Mesenchymal stem cell (in vitro differentiated cells and primary cell): Measurements from ENCODE around the gene BCHE.
A peak's percentile ranks its signal among the peaks of the same experiment; 100 is the strongest.

ENCODE experiments used
- DNase-seq: peaks from one replicate; pipeline ENCODE4 v3.0.0-alpha.2; 2013
- H2AFZ ChIP-seq: one replicate; pipeline ENCODE4 v1.6.1; 2013; ENCODE audit warnings: low read depth, mild to moderate bottlenecking, control low read depth, inconsistent platforms, low read length, moderate library complexity
- H2AK5ac ChIP-seq: 2 replicates; pipeline ENCODE4 v1.6.1; 2013; ENCODE audit warnings: low read length, moderate library complexity, mild to moderate bottlenecking, inconsistent platforms; ENCODE audit not compliant: severe bottlenecking
- H2BK120ac ChIP-seq: one replicate; pipeline ENCODE4 v1.6.1; 2013; ENCODE audit warnings: low read depth, mild to moderate bottlenecking, inconsistent platforms, low read length, moderate library complexity
- H2BK12ac ChIP-seq, 2 experiments: one replicate each; pipeline ENCODE4 v1.6.1; 2013; ENCODE audit warnings: inconsistent platforms in 2 of 2, low read length in 2 of 2, mild to moderate bottlenecking in 2 of 2, moderate library complexity in 2 of 2, control low read depth in 1 of 2
- H2BK15ac ChIP-seq: one replicate; pipeline ENCODE4 v1.6.1; 2013; ENCODE audit warnings: mild to moderate bottlenecking, low read depth, inconsistent platforms; ENCODE audit not compliant: poor library complexity, severe bottlenecking
- H2BK5ac ChIP-seq: 2 replicates; pipeline ENCODE4 v1.6.1; 2013; ENCODE audit warnings: low read depth, mild to moderate bottlenecking, low read length, control low read depth, inconsistent platforms; ENCODE audit not compliant: poor library complexity, severe bottlenecking
- H3K14ac ChIP-seq, 2 experiments: one replicate each; pipeline ENCODE4 v1.6.1; 2013; ENCODE audit warnings: inconsistent platforms in 2 of 2, low read length in 2 of 2, control low read depth in 1 of 2, mild to moderate bottlenecking in 1 of 2, moderate library complexity in 1 of 2
- H3K18ac ChIP-seq, 2 experiments: one replicate each; pipeline ENCODE4 v1.6.1; 2013; ENCODE audit warnings: inconsistent platforms in 2 of 2, low read length in 2 of 2, control low read depth in 1 of 2, low read depth in 1 of 2, mild to moderate bottlenecking in 1 of 2
- H3K23ac ChIP-seq, 2 experiments: one replicate each; pipeline ENCODE4 v1.6.1; 2013; ENCODE audit warnings: inconsistent platforms in 2 of 2, low read length in 2 of 2, mild to moderate bottlenecking in 2 of 2, moderate library complexity in 2 of 2, control low read depth in 1 of 2
- H3K27ac ChIP-seq: 2 replicates; pipeline ENCODE4 v1.5.1; 2013; ENCODE audit warnings: mild to moderate bottlenecking, moderate library complexity, low read length, control low read depth, inconsistent platforms; ENCODE audit not compliant: poor library complexity, severe bottlenecking
- H3K27me3 ChIP-seq, 2 experiments: 2 replicates each; pipeline versions ENCODE4 v1.6.1 to v1.7.0; 2013; ENCODE audit warnings: low read length in 2 of 2, mild to moderate bottlenecking in 2 of 2, moderate library complexity in 2 of 2, control low read depth in 1 of 2, inconsistent platforms in 1 of 2; ENCODE audit not compliant: control insufficient read depth in 1 of 2, insufficient read depth in 1 of 2
- H3K36me3 ChIP-seq, 2 experiments: 2 replicates each; pipeline versions ENCODE4 v1.6.1 to v1.7.0; 2013; ENCODE audit warnings: low read length in 2 of 2, control low read depth in 1 of 2, inconsistent platforms in 1 of 2, low read depth in 1 of 2, mild to moderate bottlenecking in 1 of 2; ENCODE audit not compliant: insufficient read depth in 2 of 2, control insufficient read depth in 1 of 2
- H3K4ac ChIP-seq, 2 experiments: one replicate each; pipeline ENCODE4 v1.6.1; 2013; ENCODE audit warnings: inconsistent platforms in 2 of 2, low read length in 2 of 2, mild to moderate bottlenecking in 2 of 2, moderate library complexity in 2 of 2, control low read depth in 1 of 2, low read depth in 1 of 2
- H3K4me1 ChIP-seq: 2 replicates; pipeline ENCODE4 v1.6.1; 2013; ENCODE audit warnings: low read depth, low read length, control low read depth; ENCODE audit not compliant: control insufficient read depth, insufficient read depth
- H3K4me2 ChIP-seq: 2 replicates; pipeline ENCODE4 v1.6.1; 2013; ENCODE audit warnings: low read length, mild to moderate bottlenecking, inconsistent platforms; ENCODE audit not compliant: poor library complexity, severe bottlenecking
- H3K4me3 ChIP-seq, 2 experiments: 2 replicates each; pipeline versions ENCODE4 v1.5.1 to v1.7.0; 2013; ENCODE audit warnings: low read length in 2 of 2, mild to moderate bottlenecking in 2 of 2, control low read depth in 1 of 2, low read depth in 1 of 2; ENCODE audit not compliant: insufficient read depth in 1 of 2
- H3K79me1 ChIP-seq: replicated peaks from 2 replicates; pipeline ENCODE4 v1.6.1; 2013; ENCODE audit warnings: mild to moderate bottlenecking, control low read depth, low read length, inconsistent platforms; ENCODE audit not compliant: poor library complexity, severe bottlenecking
- H3K9ac ChIP-seq: 2 replicates; pipeline ENCODE4 v1.7.0; 2013; ENCODE audit warnings: mild to moderate bottlenecking, low read length, moderate library complexity
- H3K9me3 ChIP-seq: 2 replicates; pipeline ENCODE4 v1.7.0; 2013; ENCODE audit warnings: mild to moderate bottlenecking, low read length; ENCODE audit not compliant: control insufficient read depth
- H4K8ac ChIP-seq: one replicate; pipeline ENCODE4 v1.6.1; 2013; ENCODE audit warnings: inconsistent platforms, mild to moderate bottlenecking, low read length, moderate library complexity
- H4K91ac ChIP-seq: one replicate; pipeline ENCODE4 v1.6.1; 2013; ENCODE audit warnings: mild to moderate bottlenecking, low read length, inconsistent platforms
- WGBS: methylation state at CpG from one replicate; pipeline ENCODE4 v1.1.7; 2013; ENCODE audit warnings: mixed read lengths; 5-methylcytosine and 5-hydroxymethylcytosine counted together

The BCHE gene

GRCh38 chr3:165852191-165852590, 15.0 kb upstream of the BCHE start:
- Histone ChIP-seq H3K18ac (no peak overlapping the region), H3K4me1 (no peaks in the 10 kb centered on the region), H3K27ac (no peak overlapping the region), H3K27me3 (no peaks in the 10 kb centered on the region), H3K14ac (no peak overlapping the region), H3K79me1 (no peaks in the 10 kb centered on the region), H2BK120ac (no peak overlapping the region), H4K8ac (no peak overlapping the region), H3K36me3 (no peaks in the 10 kb centered on the region), H3K4me3 (no peak overlapping the region), H3K9ac (no peak overlapping the region), H3K4me2 (no peak overlapping the region), H2AFZ (no peak overlapping the region), H2BK12ac (no peak overlapping the region), H3K9me3 (no peaks in the 10 kb centered on the region), H3K4ac (no peak overlapping the region), H2AK5ac (no peak overlapping the region), H2BK15ac (no peak overlapping the region), H2BK5ac (no peak overlapping the region), H4K91ac (no peak overlapping the region), H3K23ac (no peak overlapping the region)
- WGBS: no CpG with 5 or more reads among the region's 2 CpGs
- no peak for DNase-seq

GRCh38 chr3:165846056-165846455, 8.8 kb upstream of the BCHE start:
- no peak overlapping the region for H3K4me3 ChIP-seq
- 89% methylated on average over 3 of the region's 6 CpGs for WGBS
- H4K8ac ChIP-seq: no peak overlapping the region
- H3K4ac ChIP-seq: no peak overlapping the region
- H3K79me1 ChIP-seq: no peaks in the 10 kb centered on the region
- DNase-seq: no peak
- no peak overlapping the region for H4K91ac ChIP-seq
- no peak overlapping the region for H2BK15ac ChIP-seq
- H3K4me2 ChIP-seq: no peak overlapping the region
- H3K27ac ChIP-seq: no peak overlapping the region
- no peak overlapping the region for H3K23ac ChIP-seq
- H2BK12ac ChIP-seq: no peak overlapping the region
- H3K36me3 ChIP-seq: no peaks in the 10 kb centered on the region
- H3K9me3 ChIP-seq: no peaks in the 10 kb centered on the region
- H2AFZ ChIP-seq: no peak overlapping the region
- H3K4me1 ChIP-seq: no peaks in the 10 kb centered on the region
- no peak overlapping the region for H2BK120ac ChIP-seq
- H3K9ac ChIP-seq: no peak overlapping the region
- no peak overlapping the region for H3K14ac ChIP-seq
- no peak overlapping the region for H3K18ac ChIP-seq
- H2BK5ac ChIP-seq: no peak overlapping the region
- no peak overlapping the region for H2AK5ac ChIP-seq
- no peaks in the 10 kb centered on the region for H3K27me3 ChIP-seq

- Histone ChIP-seq H3K27me3 (no peaks in the 10 kb centered on the region), H3K9me3 (no peaks in the 10 kb centered on the region), H3K79me1 (no peaks in the 10 kb centered on the region), H3K4ac (no peak overlapping the region), H2BK5ac (no peak overlapping the region), H3K36me3 (no peaks in the 10 kb centered on the region), H3K4me1 (no peaks in the 10 kb centered on the region), H4K8ac (no peak overlapping the region), H3K4me3 (no peak overlapping the region), H3K14ac (no peak overlapping the region), H3K27ac (peak overlapping the region; percentile 46), H2AFZ (no peak overlapping the region), H2AK5ac (no peak overlapping the region), H3K9ac (no peak overlapping the region), H4K91ac (no peak overlapping the region), H3K18ac (no peak overlapping the region), H2BK12ac (no peak overlapping the region), H2BK120ac (no peak overlapping the region), H3K23ac (no peak overlapping the region), H2BK15ac (no peak overlapping the region), H3K4me2 (peak overlapping the region; percentile 30)
- DNase-seq: peak; percentile 58
- WGBS: 88% methylated on average over 9 of the region's 9 CpGs
Observed at GRCh38 chr3:165839296-165840076, 2.3 kb upstream of the BCHE start.

- Histone ChIP-seq H3K27me3 (no peaks in the 10 kb centered on the region), H2BK15ac (no peak overlapping the region), H3K23ac (no peak overlapping the region), H3K4ac (no peak overlapping the region), H3K18ac (no peak overlapping the region), H3K79me1 (no peaks in the 10 kb centered on the region), H3K4me3 (no peak overlapping the region), H3K9ac (no peak overlapping the region), H2AK5ac (no peak overlapping the region), H3K36me3 (no peaks in the 10 kb centered on the region), H2BK120ac (no peak overlapping the region), H2BK12ac (no peak overlapping the region), H3K14ac (no peak overlapping the region), H2BK5ac (no peak overlapping the region), H4K8ac (no peak overlapping the region), H4K91ac (no peak overlapping the region), H3K9me3 (no peaks in the 10 kb centered on the region), H3K4me2 (no peak overlapping the region), H3K27ac (no peak overlapping the region), H3K4me1 (no peaks in the 10 kb centered on the region), H2AFZ (no peak overlapping the region)
- no CpG with 5 or more reads among the region's 1 CpG for WGBS
- no peak for DNase-seq
Observed at GRCh38 chr3:165837801-165838200, 578 bp upstream of the BCHE start.
